GM12878 (cell line): ENCODE measurements around the gene OPN3. TPM values are rescaled to one million over a fixed set of nuclear protein-coding genes. Genes with fewer than 3 reads are reported as not detected.

Experiments
- ATAC-seq: fragments of 200-7000 bp; cut with Tn5 transposase; 3 replicates; pipeline ENCODE4 v1.9.1; 2020; ENCODE audit warnings: mild to moderate bottlenecking, moderate library complexity
- BruUV-seq: library from RNA; stranded (reverse); fragments of 400-500 nt; replicated peaks from 2 replicates; lab custom pipeline; 2021; lab: Mats Ljungman, UMichigan
- CTCF ChIA-PET: fragments of 300-600 bp; sonication (Branson Sonifier 250); formaldehyde crosslinking; extraction: SDS; loops from one replicate; lab custom pipeline; 2021; ENCODE audit warnings: inconsistent platforms; lab: Yijun Ruan, JAX
- POLR2A ChIA-PET: fragments of 350-600 bp; formaldehyde crosslinking; extraction: SDS; loops from one replicate; lab custom pipeline; 2021; ENCODE audit warnings: inconsistent platforms; lab: Charles Lee
- RAD21 ChIA-PET: fragments of 300-600 bp; sonication (Branson Sonifier 250); formaldehyde crosslinking; loops from one replicate; lab custom pipeline; 2023; ENCODE audit warnings: antibody characterized with exemption; ENCODE audit not compliant: unreplicated experiment; lab: Charles Lee
- SMC1A ChIA-PET: fragments of 300-600 bp; sonication (Branson Sonifier 250); formaldehyde crosslinking; loops from one replicate; lab custom pipeline; 2023; ENCODE audit not compliant: unreplicated experiment, uncharacterized antibody; lab: Charles Lee
- DNase-seq: peaks from one replicate; pipeline ENCODE4 v3.0.0-alpha.2; 2011; ENCODE audit warnings: low read depth, low spot score
- FAIRE-seq: peaks from 3 replicates; lab custom pipeline; 2011; peaks lifted over from hg19 to GRCh38; lab: Jason Lieb, UNC
- H2AFZ ChIP-seq: 2 replicates; pipeline ENCODE4 v1.6.0; 2011; ENCODE audit warnings: low read depth, low read length, control low read depth; ENCODE audit not compliant: control insufficient read depth
- H3K27ac ChIP-seq: 2 replicates; pipeline ENCODE4 v1.5.1; 2011; ENCODE audit warnings: control low read depth; ENCODE audit not compliant: control insufficient read depth, insufficient read depth
- H3K27me3 ChIP-seq, 2 experiments: replicated peaks in 1 of 2; 2 replicates each; pipeline versions ENCODE4 v1.6.0 to v1.6.1; 2011; ENCODE audit warnings: low read length in 1 of 2; ENCODE audit not compliant: control insufficient read depth in 2 of 2, insufficient read depth in 2 of 2
- H3K36me3 ChIP-seq, 2 experiments: 2 replicates each; pipeline ENCODE4 v1.5.1; 2011; ENCODE audit warnings: low read length in 1 of 2; ENCODE audit not compliant: control insufficient read depth in 2 of 2, insufficient read depth in 2 of 2
- H3K4me1 ChIP-seq: 2 replicates; pipeline ENCODE4 v1.6.1; 2011; ENCODE audit warnings: mild to moderate bottlenecking, low read length, moderate library complexity, mixed read lengths; ENCODE audit not compliant: control insufficient read depth, insufficient read depth
- H3K4me2 ChIP-seq: 2 replicates; pipeline ENCODE4 v1.6.0; 2011; ENCODE audit warnings: control low read depth; ENCODE audit not compliant: control insufficient read depth, insufficient read depth
- H3K4me3 ChIP-seq: fragments of 200-600 bp; sonication (generic); 2 replicates; pipeline ENCODE4 v1.5.1; 2016
- H3K79me2 ChIP-seq: 2 replicates; pipeline ENCODE4 v1.6.0; 2011; ENCODE audit warnings: low read length; ENCODE audit not compliant: control insufficient read depth, insufficient read depth
- H3K9ac ChIP-seq: 2 replicates; pipeline ENCODE4 v1.8.0; 2011; ENCODE audit warnings: low read length, control low read depth, mixed read lengths; ENCODE audit not compliant: control insufficient read depth, insufficient read depth
- H3K9me3 ChIP-seq: replicated peaks from 3 replicates; pipeline ENCODE4 v1.5.1; 2011; ENCODE audit warnings: mild to moderate bottlenecking, low read length; ENCODE audit not compliant: control insufficient read depth, insufficient read depth
- H4K20me1 ChIP-seq: 2 replicates; pipeline ENCODE4 v1.6.0; 2011; ENCODE audit not compliant: control insufficient read depth, insufficient read depth
- CBFB ChIP-seq: IDR thresholded peaks from 2 replicates; pipeline ENCODE4 v1.6.1; 2016; ENCODE audit warnings: antibody characterized with exemption, low read depth
- EZH2 ChIP-seq: IDR thresholded peaks from 2 replicates; pipeline ENCODE4 v1.6.1; 2012; ENCODE audit warnings: low read depth, mild to moderate bottlenecking, control low read depth, inconsistent platforms, low read length, borderline replicate concordance; ENCODE audit not compliant: control insufficient read depth
- FOS ChIP-seq: IDR thresholded peaks from 3 replicates; pipeline ENCODE4 v1.6.1; 2011; ENCODE audit warnings: borderline replicate concordance; ENCODE audit not compliant: insufficient read length; ENCODE audit errors: extremely low read depth
- NRF1 ChIP-seq: conservative IDR thresholded peaks from 2 replicates; pipeline ENCODE4 v1.6.1; 2011; ENCODE audit warnings: mild to moderate bottlenecking, low read depth, low read length, improper control_type of control experiment
- SIX5 ChIP-seq: IDR thresholded peaks from 2 replicates; pipeline ENCODE4 v1.6.1; 2011; ENCODE audit warnings: mild to moderate bottlenecking, low read depth, low read length, moderate library complexity; ENCODE audit not compliant: severe bottlenecking
- SMC3 ChIP-seq: IDR thresholded peaks from 2 replicates; pipeline ENCODE4 v1.6.1; 2011; ENCODE audit warnings: low read length, improper control_type of control experiment, borderline replicate concordance
- SP1 ChIP-seq: IDR thresholded peaks from one replicate; pipeline ENCODE4 v1.6.1; 2011; ENCODE audit warnings: low read depth, low read length
- WGBS: methylation state at CpG from one replicate; pipeline ENCODE4 v1.1.6; 2016; ENCODE audit warnings: low lambda C conversion rate; ENCODE audit not compliant: insufficient replicate concordance, insufficient coverage; ENCODE audit errors: missing lambda C conversion rate; 5-methylcytosine and 5-hydroxymethylcytosine counted together
- in situ Hi-C: fragments of 300-500 bp; cut with MboI; formaldehyde crosslinking; loops from 9 replicates; pipeline ENCODE4 v1.14.3; 2018; ENCODE audit warnings: mixed read lengths
- intact Hi-C: fragments of 100-400 bp; cut with micrococcal nuclease; formaldehyde crosslinking; loops from one replicate; pipeline ENCODE4 v1.14.2; 2022; ENCODE audit not compliant: unreplicated experiment
- polyA plus RNA-seq, 11 experiments: library from polyadenylated mRNA; depleted of rRNA in 4 of 11; unstranded in 6 of 11; stranded (reverse) in 5 of 11; fragments of >200 nt; fragmentation: Nextera tagmentation in 4 of 11; fragmentation: Illumina TruSeq in 1 of 11; extraction: Ambion mirVana in 4 of 11; extraction: Trizol in 1 of 11; gene quantifications; 1 replicate in 1 of 11; 2 replicates in 10 of 11; pipeline versions ENCODE4 v1.2.1 to v1.2.3, GENCODE V29; 2011 to 2016; ENCODE audit warnings: inconsistent platforms in 2 of 11, missing spikeins in 2 of 11, low read depth in 1 of 11
- total RNA-seq, 4 experiments: library from RNA; depleted of rRNA in 3 of 4; stranded (reverse); fragments of >200 nt in 3 of 4; fragmentation: Illumina TruSeq in 1 of 4; extraction: Trizol in 1 of 4; gene quantifications; 2 replicates each; pipeline versions ENCODE4 v1.2.1 to v1.2.3, GENCODE V29; 2013 to 2021
- TF ChIP-seq, protein P1 (sequence below): fragments of 450-650 bp; formaldehyde crosslinking; IDR thresholded peaks from 2 replicates; pipeline ENCODE4 v1.4.0; 2020; ENCODE audit warnings: mild to moderate bottlenecking, moderate library complexity
- TF ChIP-seq, protein P2 (sequence below): fragments of 450-650 bp; IDR thresholded peaks from 2 replicates; pipeline ENCODE4 v1.6.1; 2017; ENCODE audit warnings: borderline replicate concordance
- TF ChIP-seq, protein P3 (sequence below): fragments of 450-650 bp; IDR thresholded peaks from 2 replicates; pipeline ENCODE4 v1.6.1; 2017; ENCODE audit warnings: mild to moderate bottlenecking, moderate library complexity

OPN3 gene
- total and polyA plus RNA-seq, 10 of the 15 experiments (the other 5 are each of a cell fraction or from before 2014, with no cell fraction given), result 0.26 to 12.2 (median 7.4) TPM

DNA sequence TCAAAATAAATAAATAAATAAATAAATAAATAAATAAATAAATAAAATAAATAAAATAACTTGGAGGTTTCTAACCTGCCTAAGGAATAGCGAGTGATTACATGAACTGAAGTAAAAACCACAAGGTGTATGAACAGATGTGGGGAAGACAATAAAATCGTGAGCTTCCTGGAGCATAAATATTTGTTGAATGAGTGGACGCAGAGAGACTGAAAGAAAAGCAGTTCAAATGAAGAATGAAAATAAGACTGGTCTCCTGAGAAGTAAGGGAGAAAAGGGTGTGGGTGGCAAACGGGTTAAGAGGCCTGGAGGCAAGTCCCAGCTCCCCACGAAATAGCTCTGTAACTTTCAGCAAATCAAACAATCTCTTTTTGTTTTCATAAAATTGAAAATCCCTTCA lies 33.6 kb downstream of the OPN3 start:
- in situ Hi-C loops (no loop called here), intact Hi-C loops (no loop called here)
- 70% methylated on average over 5 of the region's 5 CpGs for WGBS
- FAIRE-seq (no peak), DNase-seq (no peak), ATAC-seq (no peak)
- Histone ChIP-seq H3K9ac (no peak overlapping the region), H3K79me2 (no peaks in the 10 kb centered on the region), H3K36me3 (no peaks in the 10 kb centered on the region), H2AFZ (no peak overlapping the region), H3K9me3 (no peaks in the 10 kb centered on the region), H3K27ac (no peak overlapping the region), H3K27me3 (no peaks in the 10 kb centered on the region), H4K20me1 (no peaks in the 10 kb centered on the region), H3K4me1 (peaks cover 5% of the 10 kb centered on the region; the same call in 1 of the 2 replicates), H3K4me2 (no peak overlapping the region), H3K4me3 (no peak overlapping the region)
- SMC1A ChIA-PET, result interaction anchor here (1.0 kb wide), 1 partner anchor 71 kb away, joined by 3 read pairs; no protein-coding TSS in a partner anchor
- no TSS peak for BruUV-seq
- RAD21 ChIA-PET, result no interaction called here
- POLR2A ChIA-PET, result no interaction called here
- CTCF ChIA-PET, result interaction anchor here (1.4 kb wide), 1 partner anchor 12 kb away, joined by 3 read pairs; no protein-coding TSS in a partner anchor
- TF ChIP-seq SMC3, result no peak
- TF ChIP-seq CBFB, result no peak
- TF ChIP-seq, protein P1, sequence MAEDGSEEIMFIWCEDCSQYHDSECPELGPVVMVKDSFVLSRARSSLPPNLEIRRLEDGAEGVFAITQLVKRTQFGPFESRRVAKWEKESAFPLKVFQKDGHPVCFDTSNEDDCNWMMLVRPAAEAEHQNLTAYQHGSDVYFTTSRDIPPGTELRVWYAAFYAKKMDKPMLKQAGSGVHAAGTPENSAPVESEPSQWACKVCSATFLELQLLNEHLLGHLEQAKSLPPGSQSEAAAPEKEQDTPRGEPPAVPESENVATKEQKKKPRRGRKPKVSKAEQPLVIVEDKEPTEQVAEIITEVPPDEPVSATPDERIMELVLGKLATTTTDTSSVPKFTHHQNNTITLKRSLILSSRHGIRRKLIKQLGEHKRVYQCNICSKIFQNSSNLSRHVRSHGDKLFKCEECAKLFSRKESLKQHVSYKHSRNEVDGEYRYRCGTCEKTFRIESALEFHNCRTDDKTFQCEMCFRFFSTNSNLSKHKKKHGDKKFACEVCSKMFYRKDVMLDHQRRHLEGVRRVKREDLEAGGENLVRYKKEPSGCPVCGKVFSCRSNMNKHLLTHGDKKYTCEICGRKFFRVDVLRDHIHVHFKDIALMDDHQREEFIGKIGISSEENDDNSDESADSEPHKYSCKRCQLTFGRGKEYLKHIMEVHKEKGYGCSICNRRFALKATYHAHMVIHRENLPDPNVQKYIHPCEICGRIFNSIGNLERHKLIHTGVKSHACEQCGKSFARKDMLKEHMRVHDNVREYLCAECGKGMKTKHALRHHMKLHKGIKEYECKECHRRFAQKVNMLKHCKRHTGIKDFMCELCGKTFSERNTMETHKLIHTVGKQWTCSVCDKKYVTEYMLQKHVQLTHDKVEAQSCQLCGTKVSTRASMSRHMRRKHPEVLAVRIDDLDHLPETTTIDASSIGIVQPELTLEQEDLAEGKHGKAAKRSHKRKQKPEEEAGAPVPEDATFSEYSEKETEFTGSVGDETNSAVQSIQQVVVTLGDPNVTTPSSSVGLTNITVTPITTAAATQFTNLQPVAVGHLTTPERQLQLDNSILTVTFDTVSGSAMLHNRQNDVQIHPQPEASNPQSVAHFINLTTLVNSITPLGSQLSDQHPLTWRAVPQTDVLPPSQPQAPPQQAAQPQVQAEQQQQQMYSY (CRISPR knock-in tag), result no peak
- no peak for TF ChIP-seq NRF1
- TF ChIP-seq EZH2, result no peak
- no peak for TF ChIP-seq SIX5
- TF ChIP-seq, protein P2, sequence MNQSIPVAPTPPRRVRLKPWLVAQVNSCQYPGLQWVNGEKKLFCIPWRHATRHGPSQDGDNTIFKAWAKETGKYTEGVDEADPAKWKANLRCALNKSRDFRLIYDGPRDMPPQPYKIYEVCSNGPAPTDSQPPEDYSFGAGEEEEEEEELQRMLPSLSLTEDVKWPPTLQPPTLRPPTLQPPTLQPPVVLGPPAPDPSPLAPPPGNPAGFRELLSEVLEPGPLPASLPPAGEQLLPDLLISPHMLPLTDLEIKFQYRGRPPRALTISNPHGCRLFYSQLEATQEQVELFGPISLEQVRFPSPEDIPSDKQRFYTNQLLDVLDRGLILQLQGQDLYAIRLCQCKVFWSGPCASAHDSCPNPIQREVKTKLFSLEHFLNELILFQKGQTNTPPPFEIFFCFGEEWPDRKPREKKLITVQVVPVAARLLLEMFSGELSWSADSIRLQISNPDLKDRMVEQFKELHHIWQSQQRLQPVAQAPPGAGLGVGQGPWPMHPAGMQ, result no peak
- TF ChIP-seq SP1, result no peak
- TF ChIP-seq, protein P3, sequence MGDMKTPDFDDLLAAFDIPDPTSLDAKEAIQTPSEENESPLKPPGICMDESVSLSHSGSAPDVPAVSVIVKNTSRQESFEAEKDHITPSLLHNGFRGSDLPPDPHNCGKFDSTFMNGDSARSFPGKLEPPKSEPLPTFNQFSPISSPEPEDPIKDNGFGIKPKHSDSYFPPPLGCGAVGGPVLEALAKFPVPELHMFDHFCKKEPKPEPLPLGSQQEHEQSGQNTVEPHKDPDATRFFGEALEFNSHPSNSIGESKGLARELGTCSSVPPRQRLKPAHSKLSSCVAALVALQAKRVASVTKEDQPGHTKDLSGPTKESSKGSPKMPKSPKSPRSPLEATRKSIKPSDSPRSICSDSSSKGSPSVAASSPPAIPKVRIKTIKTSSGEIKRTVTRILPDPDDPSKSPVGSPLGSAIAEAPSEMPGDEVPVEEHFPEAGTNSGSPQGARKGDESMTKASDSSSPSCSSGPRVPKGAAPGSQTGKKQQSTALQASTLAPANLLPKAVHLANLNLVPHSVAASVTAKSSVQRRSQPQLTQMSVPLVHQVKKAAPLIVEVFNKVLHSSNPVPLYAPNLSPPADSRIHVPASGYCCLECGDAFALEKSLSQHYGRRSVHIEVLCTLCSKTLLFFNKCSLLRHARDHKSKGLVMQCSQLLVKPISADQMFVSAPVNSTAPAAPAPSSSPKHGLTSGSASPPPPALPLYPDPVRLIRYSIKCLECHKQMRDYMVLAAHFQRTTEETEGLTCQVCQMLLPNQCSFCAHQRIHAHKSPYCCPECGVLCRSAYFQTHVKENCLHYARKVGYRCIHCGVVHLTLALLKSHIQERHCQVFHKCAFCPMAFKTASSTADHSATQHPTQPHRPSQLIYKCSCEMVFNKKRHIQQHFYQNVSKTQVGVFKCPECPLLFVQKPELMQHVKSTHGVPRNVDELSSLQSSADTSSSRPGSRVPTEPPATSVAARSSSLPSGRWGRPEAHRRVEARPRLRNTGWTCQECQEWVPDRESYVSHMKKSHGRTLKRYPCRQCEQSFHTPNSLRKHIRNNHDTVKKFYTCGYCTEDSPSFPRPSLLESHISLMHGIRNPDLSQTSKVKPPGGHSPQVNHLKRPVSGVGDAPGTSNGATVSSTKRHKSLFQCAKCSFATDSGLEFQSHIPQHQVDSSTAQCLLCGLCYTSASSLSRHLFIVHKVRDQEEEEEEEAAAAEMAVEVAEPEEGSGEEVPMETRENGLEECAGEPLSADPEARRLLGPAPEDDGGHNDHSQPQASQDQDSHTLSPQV, result no peak
- TF ChIP-seq FOS, result no peak
